Stimulated activated CD8-positive, alpha-beta memory T cell treated with anti-CD3 and anti-CD28 coated beads, Interleukin-2, amount 100 ng/mL, for 1 hour (primary cell): ENCODE results near the gene RHOBTB3.

Experiments used
- DNase-seq, 2 donors: peaks; one replicate each; pipeline ENCODE4 v3.0.0-alpha.2; 2020; ENCODE audit warnings: low read depth in 2 of 2

Gene RHOBTB3

GRCh38 chr5:95763941-95764340 is 32.8 kb downstream of the RHOBTB3 start:
- DNase-seq: no peak

DNA sequence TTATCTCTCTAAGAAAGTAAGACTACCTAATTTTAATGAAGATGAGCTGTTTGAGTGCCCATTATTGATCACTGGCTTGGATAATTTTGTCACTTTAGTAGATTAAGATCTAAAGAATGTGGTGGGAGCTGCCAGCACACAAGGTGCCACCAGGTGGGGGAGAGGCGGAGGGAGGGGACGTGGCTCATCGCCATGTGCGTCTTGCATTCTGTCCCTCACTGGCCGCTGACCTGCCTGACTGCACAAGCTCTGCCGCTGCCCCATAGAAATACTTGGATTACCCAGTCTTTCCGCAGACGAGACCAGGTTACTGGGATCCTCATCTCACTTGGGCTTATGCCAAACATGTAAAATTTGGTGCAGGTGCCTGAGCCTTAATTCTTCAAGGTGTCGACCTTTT is 37.6 kb downstream of the RHOBTB3 start:
- no peak for DNase-seq

- no peak for DNase-seq
Measured at GRCh38 chr5:95770830-95771708, 39.9 kb downstream of the RHOBTB3 start.

- no peak for DNase-seq
Measured at GRCh38 chr5:95771892-95772291, 40.8 kb downstream of the RHOBTB3 start.

GRCh38 chr5:95773335-95774059 is 42.4 kb downstream of the RHOBTB3 start:
- DNase-seq: no peak

DNA sequence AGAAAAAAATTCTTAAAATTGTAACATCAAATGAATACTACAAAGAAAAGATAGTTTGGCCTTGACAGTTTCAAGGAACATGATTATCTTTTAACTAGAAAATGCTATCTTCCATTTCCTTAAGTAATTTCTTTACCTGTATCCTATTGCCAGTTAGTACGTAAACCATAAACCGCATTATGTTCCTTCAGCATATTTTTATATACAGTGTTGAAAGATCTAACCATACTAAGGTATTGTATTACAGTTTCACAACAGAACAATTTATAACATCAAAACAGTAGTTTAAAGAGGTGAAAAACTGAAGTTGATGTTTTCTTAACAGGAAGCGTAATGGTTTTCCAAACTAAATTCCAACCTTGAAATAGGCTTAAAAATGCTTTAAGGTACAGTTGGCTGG is 46.3 kb downstream of the RHOBTB3 start:
- no peak for DNase-seq

- no peak for DNase-seq
Measured at GRCh38 chr5:95778713-95779436, 47.7 kb downstream of the RHOBTB3 start.

DNA sequence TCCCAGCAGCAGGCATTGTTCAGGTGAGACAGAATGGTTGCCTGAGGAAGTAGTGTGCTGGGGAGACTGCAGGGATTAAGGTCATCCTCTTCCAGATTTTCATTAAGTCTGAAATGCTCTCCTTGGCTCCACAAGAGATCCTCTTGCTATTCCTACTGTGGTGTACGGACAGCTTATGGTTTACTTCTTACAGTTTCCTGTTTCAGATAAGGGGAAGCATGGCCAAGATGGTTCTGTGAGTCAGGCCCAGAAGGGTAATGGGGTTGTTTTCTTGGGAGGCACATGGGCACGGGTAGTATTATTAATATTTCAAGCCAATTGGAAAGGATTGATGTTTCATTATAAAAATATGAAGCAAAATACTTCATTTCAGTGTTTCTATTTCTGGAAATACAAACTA is 48.5 kb downstream of the RHOBTB3 start:
- DNase-seq: no peak

DNA sequence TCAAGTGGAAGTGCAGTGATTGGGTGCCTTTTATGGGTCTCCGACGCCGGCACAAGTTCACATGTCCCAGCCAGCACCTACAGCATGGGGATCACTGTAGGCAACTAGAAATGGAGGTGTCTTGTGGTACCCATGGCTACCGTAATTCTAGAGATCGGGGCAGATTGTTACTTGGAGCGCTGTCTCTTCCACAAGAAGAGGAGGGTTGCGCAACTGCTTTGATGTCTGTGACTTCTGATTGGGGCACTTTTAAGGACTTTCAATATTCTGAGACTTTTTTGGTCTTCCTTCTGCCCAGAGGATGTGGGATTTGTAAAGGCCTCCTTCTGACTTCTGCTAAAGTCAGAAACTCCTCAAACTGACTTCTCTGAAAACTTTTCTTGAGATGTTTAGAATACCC is 49.5 kb downstream of the RHOBTB3 start:
- no peak for DNase-seq

DNA sequence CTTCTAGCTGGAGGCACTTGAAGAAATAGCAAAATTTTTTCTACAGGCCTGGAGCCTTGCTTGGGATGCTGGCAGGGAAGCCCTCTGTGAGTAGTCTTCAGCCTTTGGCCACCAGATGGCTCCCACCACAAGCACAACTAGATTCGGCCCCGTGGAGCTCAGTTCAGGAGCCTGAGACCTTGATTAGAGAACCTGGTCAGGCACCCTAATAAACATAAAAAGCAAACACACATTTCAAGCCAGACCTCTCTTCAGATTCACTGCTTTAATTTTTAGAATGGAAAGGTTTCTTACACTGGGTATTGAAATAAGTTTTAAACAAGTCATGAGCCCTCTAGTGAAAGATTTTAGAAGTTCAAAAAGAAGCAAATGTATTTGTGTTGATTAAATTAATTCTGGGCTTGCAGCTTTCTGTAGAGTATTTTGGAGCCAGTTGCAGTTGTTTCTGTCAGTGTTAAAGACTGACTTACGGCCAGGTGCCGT is 50.0 kb downstream of the RHOBTB3 start:
- peak; percentile 29 to 55 for DNase-seq

- no peak for DNase-seq
Measured at GRCh38 chr5:95782181-95782580, 51.0 kb downstream of the RHOBTB3 start.

DNA sequence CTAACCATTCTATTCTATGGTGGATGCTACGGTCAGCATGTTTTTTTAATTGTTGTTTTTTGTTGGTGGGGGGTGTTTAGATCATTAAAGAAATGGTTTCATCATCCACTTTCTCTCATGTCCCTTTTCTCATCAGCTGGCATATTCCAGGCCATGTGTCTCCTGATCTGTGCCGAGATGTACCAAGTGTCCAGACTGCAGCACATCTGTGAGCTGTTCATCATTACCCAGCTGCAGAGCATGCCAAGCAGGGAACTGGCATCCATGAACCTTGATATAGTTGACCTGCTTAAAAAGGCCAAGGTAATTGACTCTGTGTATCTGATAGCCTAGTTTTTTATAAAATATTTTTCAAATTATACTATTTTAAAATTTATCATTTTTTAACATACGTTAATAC is 52.5 kb downstream of the RHOBTB3 start:
- DNase-seq: no peak

DNA sequence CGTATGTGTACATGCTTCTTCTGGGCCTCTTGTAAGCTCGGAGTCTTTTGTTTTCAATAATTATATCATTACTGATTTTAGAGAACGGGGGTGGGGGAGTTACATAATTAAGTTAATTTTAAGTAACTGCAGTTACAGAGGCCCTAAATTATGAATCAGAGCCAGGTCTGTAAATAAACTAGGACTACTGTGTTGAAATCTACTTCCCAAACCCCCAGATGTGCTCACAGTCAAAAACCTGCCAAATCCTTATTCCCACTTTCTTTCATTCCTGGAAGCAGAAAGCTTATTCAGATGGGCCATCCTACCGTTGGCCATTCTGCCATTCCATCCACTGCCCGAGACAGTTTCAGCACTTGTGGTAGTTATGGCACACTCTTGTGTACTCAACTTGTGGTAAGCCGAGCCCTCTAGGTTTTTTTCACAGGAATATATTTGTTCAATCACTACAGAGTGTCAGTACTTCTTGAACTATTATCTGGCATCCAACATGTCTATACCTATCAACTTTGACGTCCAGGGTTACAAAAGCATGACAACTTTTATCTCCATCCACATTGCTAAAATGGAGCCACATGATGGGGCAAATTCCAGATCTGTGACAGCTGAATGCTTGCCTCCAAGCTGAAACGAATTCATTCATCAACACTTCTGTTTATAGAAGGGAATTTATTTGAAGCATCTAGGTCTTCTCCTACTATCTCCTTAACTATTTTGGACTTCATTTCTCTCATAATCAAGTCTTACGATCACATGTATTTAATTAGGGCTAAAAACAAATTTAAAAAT is 53.6 kb downstream of the RHOBTB3 start:
- DNase-seq: no peak

GRCh38 chr5:95786821-95787418 is 55.8 kb downstream of the RHOBTB3 start:
- DNase-seq: no peak

DNA sequence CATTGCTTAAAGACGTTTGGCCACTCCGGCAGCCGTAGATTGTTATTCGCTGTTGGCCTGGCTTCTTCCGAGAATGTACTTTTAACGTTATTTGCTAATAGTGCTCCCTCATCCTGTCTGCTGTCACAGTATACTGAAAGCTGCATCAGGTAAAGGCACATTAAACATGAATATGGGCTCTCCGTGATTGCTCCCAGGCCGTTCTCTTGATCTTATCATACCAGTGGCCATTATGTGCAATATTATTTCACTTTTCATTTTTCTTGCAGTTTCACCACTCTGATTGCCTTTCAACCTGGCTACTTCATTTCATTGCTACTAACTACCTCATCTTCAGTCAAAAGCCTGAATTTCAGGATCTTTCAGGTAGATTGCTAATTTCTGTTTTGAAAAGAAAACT is 57.4 kb downstream of the RHOBTB3 start:
- DNase-seq: no peak

GRCh38 chr5:95791751-95792150 is 60.6 kb downstream of the RHOBTB3 start:
- DNase-seq: no peak

- DNase-seq: no peak
Measured at GRCh38 chr5:95794070-95794516, 63.0 kb downstream of the RHOBTB3 start.

DNA sequence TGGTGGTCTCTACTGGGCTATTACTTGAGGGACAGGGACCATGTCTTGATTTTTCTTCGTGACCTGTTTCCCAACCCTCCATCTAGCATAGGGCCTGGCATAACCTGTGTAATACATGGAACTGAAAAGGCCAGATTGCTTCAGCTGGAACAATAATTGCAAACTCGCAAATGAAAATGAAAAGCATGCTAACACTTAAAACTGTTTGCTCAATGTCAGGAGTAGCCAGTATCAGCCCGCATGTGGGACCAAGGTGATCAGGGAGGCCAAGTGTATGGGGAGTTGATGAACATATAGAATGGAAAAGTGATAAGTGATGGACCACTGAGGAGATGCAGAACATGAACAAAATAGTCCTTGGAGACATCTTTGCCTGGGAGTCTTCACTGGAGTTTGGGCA is 66.2 kb downstream of the RHOBTB3 start:
- DNase-seq: no peak

- DNase-seq: no peak
Measured at GRCh38 chr5:95798048-95798447, 66.9 kb downstream of the RHOBTB3 start.

GRCh38 chr5:95798545-95798944 is 67.4 kb downstream of the RHOBTB3 start:
- DNase-seq: no peak
